OCI-LY7 (cell line): ENCODE results near the gene TRAF6. TPM values are rescaled to one million over a fixed set of nuclear protein-coding genes. Genes with fewer than 3 reads are reported as not detected.

Source experiments
- BruUV-seq: library from RNA; stranded (reverse); fragments of 400-500 nt; replicated peaks from 2 replicates; lab custom pipeline; 2021; lab: Mats Ljungman, UMichigan
- CTCF ChIA-PET: fragments of 300-600 bp; sonication (Branson Sonifier 250); formaldehyde crosslinking; loops from one replicate; lab custom pipeline; 2022; ENCODE audit warnings: antibody characterized with exemption; ENCODE audit not compliant: unreplicated experiment; lab: Charles Lee
- POLR2A ChIA-PET: fragments of 300-600 bp; sonication (Branson Sonifier 250); formaldehyde crosslinking; loops from one replicate; lab custom pipeline; 2022; ENCODE audit warnings: antibody characterized with exemption; lab: Charles Lee
- DNase-seq: peaks from one replicate; pipeline ENCODE4 v3.0.0-alpha.2; 2015; ENCODE audit warnings: low spot score
- H2AFZ ChIP-seq: fragments of 200-600 bp; sonication (generic), shearing (Covaris generic); 2 replicates; pipeline ENCODE4 v1.6.1; 2014; ENCODE audit warnings: mild to moderate bottlenecking, antibody characterized with exemption, low read length, moderate library complexity
- H3K27ac ChIP-seq: fragments of 200-600 bp; sonication (generic); 2 replicates; pipeline ENCODE4 v1.5.1; 2014; ENCODE audit warnings: mixed run types, low read depth, mild to moderate bottlenecking, moderate library complexity, low read length, inconsistent platforms; ENCODE audit not compliant: poor library complexity, severe bottlenecking
- H3K36me3 ChIP-seq: fragments of 200-600 bp; sonication (generic); 2 replicates; pipeline ENCODE4 v1.6.1; 2014; ENCODE audit warnings: mild to moderate bottlenecking, antibody characterized with exemption, low read length, moderate library complexity, mixed read lengths; ENCODE audit not compliant: insufficient read depth
- H3K4me1 ChIP-seq: fragments of 200-600 bp; sonication (generic); 2 replicates; pipeline ENCODE4 v1.5.1; 2014; ENCODE audit warnings: mild to moderate bottlenecking, low read length; ENCODE audit not compliant: insufficient read depth, poor library complexity, severe bottlenecking
- H3K4me2 ChIP-seq: fragments of 200-600 bp; sonication (generic); 2 replicates; pipeline ENCODE4 v1.6.1; 2014; ENCODE audit warnings: mild to moderate bottlenecking, low read length
- H3K4me3 ChIP-seq: fragments of 200-600 bp; sonication (generic); 2 replicates; pipeline ENCODE4 v1.5.1; 2014; ENCODE audit warnings: mild to moderate bottlenecking, low read depth, low read length; ENCODE audit not compliant: poor library complexity, severe bottlenecking
- H3K79me2 ChIP-seq: fragments of 200-600 bp; sonication (generic); 2 replicates; pipeline ENCODE4 v1.6.1; 2016; ENCODE audit warnings: low read depth, mild to moderate bottlenecking, low read length, moderate library complexity, mixed read lengths; ENCODE audit not compliant: insufficient read depth
- H3K9me2 ChIP-seq: fragments of 200-600 bp; sonication (generic); 2 replicates; pipeline ENCODE4 v1.6.1; 2016; ENCODE audit warnings: mild to moderate bottlenecking, low read length, mixed read lengths; ENCODE audit not compliant: insufficient read depth
- H3K9me3 ChIP-seq: fragments of 200-600 bp; sonication (generic); 2 replicates; pipeline ENCODE4 v1.6.1; 2014; ENCODE audit warnings: mild to moderate bottlenecking, mixed run types, low read length, mixed read lengths
- H4K20me1 ChIP-seq: fragments of 200-600 bp; sonication (generic); 2 replicates; pipeline ENCODE4 v1.6.1; 2014; ENCODE audit warnings: mild to moderate bottlenecking, antibody characterized with exemption, low read length, moderate library complexity, mixed read lengths; ENCODE audit not compliant: insufficient read depth
- CTCF ChIP-seq: fragments of 200-600 bp; sonication (generic); conservative IDR thresholded peaks from 2 replicates; pipeline ENCODE4 v1.5.1; 2014; ENCODE audit warnings: mild to moderate bottlenecking, antibody characterized with exemption, low read length, moderate library complexity, mixed read lengths
- EZH2phosphoT487 ChIP-seq: fragments of 200-600 bp; sonication (generic); IDR thresholded peaks from 2 replicates; pipeline ENCODE4 v1.6.1; 2018; ENCODE audit warnings: low read depth, borderline replicate concordance, mild to moderate bottlenecking, mixed run types, antibody characterized with exemption, low read length, moderate library complexity, mixed read lengths
- intact Hi-C: fragments of 100-400 bp; cut with micrococcal nuclease; formaldehyde crosslinking; loops from one replicate; pipeline ENCODE4 v1.10.0; 2022; ENCODE audit not compliant: unreplicated experiment
- total RNA-seq, 2 experiments: library from RNA; depleted of rRNA in 1 of 2; stranded (reverse); fragments of >200 nt in 1 of 2; shearing (Covaris generic) in 1 of 2; gene quantifications; 2 replicates each; pipeline ENCODE4 v1.2.3, GENCODE V29; 2014 to 2022

The TRAF6 gene
- total RNA-seq, 2 experiments from 2014 or later, result 5.5 to 10.2 TPM

GRCh38 chr11:36490026-36490806 is 19.9 kb downstream of the TRAF6 start:
- Histone ChIP-seq H3K9me2 (no peaks in the 10 kb centered on the region), H3K79me2 (peaks cover 9% of the 10 kb centered on the region; the same call in 1 of the 2 replicates), H4K20me1 (no peaks in the 10 kb centered on the region), H3K4me2 (no peak overlapping the region), H3K36me3 (peaks cover 84% of the 10 kb centered on the region), H3K9me3 (no peaks in the 10 kb centered on the region), H3K4me3 (no peak overlapping the region), H3K4me1 (peaks cover 18% of the 10 kb centered on the region), H3K27ac (no peak overlapping the region), H2AFZ (no peak overlapping the region)
- CTCF ChIA-PET, result no interaction called here
- intact Hi-C loops, result loop anchor here (5.0 kb wide), 1 partner anchor 133 kb away; no protein-coding TSS in a partner anchor
- TF ChIP-seq CTCF (no peak), EZH2phosphoT487 (no peak)
- no TSS peak for BruUV-seq
- no peak for DNase-seq
- POLR2A ChIA-PET, result no interaction called here

GRCh38 chr11:36488096-36488495 is 22.0 kb downstream of the TRAF6 start:
- H3K4me3 ChIP-seq, result peak overlapping the region; percentile 28
- H3K79me2 ChIP-seq, result peaks cover 9% of the 10 kb centered on the region; the same call in 1 of the 2 replicates
- TF ChIP-seq CTCF (no peak), EZH2phosphoT487 (no peak)
- intact Hi-C loops, result no loop called here
- BruUV-seq, result no TSS peak
- no peaks in the 10 kb centered on the region for H3K9me2 ChIP-seq
- POLR2A ChIA-PET, result interaction anchor here (0.6 to 1.5 kb wide), 11 partner anchors 9 to 200 kb away, joined by 3 to 9 read pairs (median 4); no protein-coding TSS in a partner anchor
- H3K4me1 ChIP-seq, result peaks cover 18% of the 10 kb centered on the region
- no peak overlapping the region for H2AFZ ChIP-seq
- DNase-seq, result peak; percentile 33
- CTCF ChIA-PET, result interaction anchor here (1.1 kb wide), 1 partner anchor 10 kb away, joined by 5 read pairs; no protein-coding TSS in a partner anchor
- no peaks in the 10 kb centered on the region for H3K9me3 ChIP-seq
- peak overlapping the region; percentile 47 for H3K4me2 ChIP-seq
- H4K20me1 ChIP-seq, result no peaks in the 10 kb centered on the region
- peak overlapping the region; percentile 70 for H3K27ac ChIP-seq
- peaks cover 79% of the 10 kb centered on the region for H3K36me3 ChIP-seq
